ENCODE measurements around the gene ANAPC13.

Gene ANAPC13

DNA sequence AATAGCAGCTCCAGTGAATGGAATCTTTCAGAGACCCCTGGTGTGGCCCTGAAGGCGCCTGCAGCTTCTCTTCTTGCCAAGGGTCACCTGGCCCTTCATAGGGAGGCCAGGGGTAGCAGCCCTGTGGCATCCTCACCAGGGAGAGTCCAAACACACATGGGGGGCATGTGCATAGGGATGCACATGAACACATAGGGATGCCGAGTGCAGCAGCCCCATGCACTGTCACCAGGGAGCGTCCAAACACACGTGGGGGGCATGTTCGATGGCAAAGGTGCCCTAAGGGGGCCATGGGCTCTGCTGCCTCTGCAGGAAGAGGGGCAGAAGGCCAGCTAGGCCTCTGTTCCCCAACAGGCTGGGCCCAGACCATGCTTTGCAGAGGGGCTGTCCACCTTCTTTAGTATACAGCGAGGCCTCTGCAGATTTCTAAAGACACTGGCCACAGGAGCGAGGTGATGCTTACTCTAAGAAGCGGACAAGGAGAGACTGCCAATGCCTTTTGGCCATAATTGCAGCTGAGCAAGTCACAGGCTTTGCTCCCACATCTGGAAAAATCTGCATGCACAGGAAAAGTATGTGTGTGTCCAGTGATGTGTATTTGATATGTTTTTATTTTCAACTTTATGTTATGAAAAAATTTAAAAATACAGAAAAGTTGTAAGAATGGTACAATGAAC is 21.0 kb downstream of the ANAPC13 start:
- H3K36me3 ChIP-seq (ENCODE audit: control insufficient read depth, insufficient read depth, low read length) = no peaks in the 10 kb centered on the region
- TF ChIP-seq, protein P1, sequence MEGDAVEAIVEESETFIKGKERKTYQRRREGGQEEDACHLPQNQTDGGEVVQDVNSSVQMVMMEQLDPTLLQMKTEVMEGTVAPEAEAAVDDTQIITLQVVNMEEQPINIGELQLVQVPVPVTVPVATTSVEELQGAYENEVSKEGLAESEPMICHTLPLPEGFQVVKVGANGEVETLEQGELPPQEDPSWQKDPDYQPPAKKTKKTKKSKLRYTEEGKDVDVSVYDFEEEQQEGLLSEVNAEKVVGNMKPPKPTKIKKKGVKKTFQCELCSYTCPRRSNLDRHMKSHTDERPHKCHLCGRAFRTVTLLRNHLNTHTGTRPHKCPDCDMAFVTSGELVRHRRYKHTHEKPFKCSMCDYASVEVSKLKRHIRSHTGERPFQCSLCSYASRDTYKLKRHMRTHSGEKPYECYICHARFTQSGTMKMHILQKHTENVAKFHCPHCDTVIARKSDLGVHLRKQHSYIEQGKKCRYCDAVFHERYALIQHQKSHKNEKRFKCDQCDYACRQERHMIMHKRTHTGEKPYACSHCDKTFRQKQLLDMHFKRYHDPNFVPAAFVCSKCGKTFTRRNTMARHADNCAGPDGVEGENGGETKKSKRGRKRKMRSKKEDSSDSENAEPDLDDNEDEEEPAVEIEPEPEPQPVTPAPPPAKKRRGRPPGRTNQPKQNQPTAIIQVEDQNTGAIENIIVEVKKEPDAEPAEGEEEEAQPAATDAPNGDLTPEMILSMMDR (IDR thresholded peaks at IDR 0.05; ENCODE audit: insufficient read depth, low read length, poor library complexity, severe bottlenecking) = no peak
- DNase-seq (ENCODE audit: extremely low read depth, insufficient read length) = no peak
- no peak overlapping the region for H3K4me3 ChIP-seq (replicated peaks; ENCODE audit: low read depth, low read length)
- no peaks in the 10 kb centered on the region for H3K27me3 ChIP-seq (replicated peaks; ENCODE audit: control insufficient read depth, insufficient read depth, low read length)

DNA sequence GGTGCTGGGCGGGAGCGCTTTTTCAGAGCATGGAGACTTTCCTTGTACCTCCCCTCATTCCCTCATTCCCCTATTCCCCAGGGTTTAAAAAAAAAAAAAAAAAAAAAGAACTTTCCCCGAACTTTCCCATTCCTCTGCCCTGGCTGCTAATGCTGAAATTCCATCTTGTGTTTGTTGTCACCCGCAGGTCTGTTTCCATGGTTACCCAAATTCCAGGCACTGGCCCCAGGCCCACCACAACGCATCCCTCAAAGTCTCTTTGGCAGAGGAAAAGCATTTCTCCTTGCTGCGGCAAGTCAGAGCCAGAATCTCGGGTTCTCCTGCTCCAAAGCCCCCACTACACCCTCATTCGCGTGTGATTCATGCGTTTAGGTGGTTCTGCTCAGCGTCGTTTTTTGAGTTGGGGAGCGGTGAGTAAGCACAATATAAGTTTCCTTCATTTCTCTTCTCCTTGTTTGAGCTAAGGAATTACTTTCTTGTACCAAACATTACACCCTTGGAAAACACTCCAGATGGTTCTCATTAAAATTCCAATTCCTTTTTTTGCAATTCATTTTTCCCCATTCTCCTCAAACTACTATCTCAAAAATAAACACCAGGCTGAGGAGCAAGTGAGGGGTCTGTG is 21.6 kb downstream of the ANAPC13 start:
- Histone ChIP-seq H3K4me3 (replicated peaks; ENCODE audit: low read depth, low read length) (no peak overlapping the region), H3K27me3 (replicated peaks; ENCODE audit: control insufficient read depth, insufficient read depth, low read length) (no peaks in the 10 kb centered on the region), H3K36me3 (ENCODE audit: control insufficient read depth, insufficient read depth, low read length) (no peaks in the 10 kb centered on the region)
- DNase-seq (ENCODE audit: extremely low read depth, insufficient read length) = no peak
- TF ChIP-seq, protein P1 (IDR thresholded peaks at IDR 0.05; ENCODE audit: insufficient read depth, low read length, poor library complexity, severe bottlenecking) = no peak

DNA sequence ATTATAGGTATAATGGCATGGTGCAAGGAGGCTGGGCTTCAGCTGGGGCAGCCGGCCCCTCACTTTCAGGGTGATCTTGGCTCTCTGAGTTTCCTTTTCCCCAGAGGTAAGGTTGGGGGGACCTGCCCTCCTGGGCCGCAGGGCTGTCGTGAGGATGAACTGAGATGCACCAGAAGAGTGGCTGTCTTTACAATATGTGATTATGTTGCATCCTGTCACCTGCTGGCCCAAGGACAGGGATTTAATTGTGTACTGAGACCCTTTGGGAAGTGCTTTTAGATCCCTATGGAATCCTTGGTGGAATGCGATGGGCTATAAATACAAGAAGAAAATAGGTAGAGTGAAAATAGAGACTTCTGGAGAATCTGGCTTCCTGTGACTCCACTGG is 22.1 kb downstream of the ANAPC13 start:
- Histone ChIP-seq H3K27me3 (replicated peaks; ENCODE audit: control insufficient read depth, insufficient read depth, low read length) (no peaks in the 10 kb centered on the region), H3K36me3 (ENCODE audit: control insufficient read depth, insufficient read depth, low read length) (no peaks in the 10 kb centered on the region), H3K4me3 (replicated peaks; ENCODE audit: low read depth, low read length) (no peak overlapping the region)
- TF ChIP-seq, protein P1 (IDR thresholded peaks at IDR 0.05; ENCODE audit: insufficient read depth, low read length, poor library complexity, severe bottlenecking) = no peak
- no peak for DNase-seq (ENCODE audit: extremely low read depth, insufficient read length)

- no peaks in the 10 kb centered on the region for H3K27me3 ChIP-seq (replicated peaks; ENCODE audit: control insufficient read depth, insufficient read depth, low read length)
- DNase-seq (ENCODE audit: extremely low read depth, insufficient read length) = no peak
- TF ChIP-seq, protein P1 (IDR thresholded peaks at IDR 0.05; ENCODE audit: insufficient read depth, low read length, poor library complexity, severe bottlenecking) = no peak
- H3K36me3 ChIP-seq (ENCODE audit: control insufficient read depth, insufficient read depth, low read length) = no peaks in the 10 kb centered on the region
- no peak overlapping the region for H3K4me3 ChIP-seq (replicated peaks; ENCODE audit: low read depth, low read length)
Measured at GRCh38 chr3:134462331-134462941, 23.3 kb downstream of the ANAPC13 start.

GRCh38 chr3:134460965-134461364 is 24.8 kb downstream of the ANAPC13 start:
- no peak overlapping the region for H3K4me3 ChIP-seq (replicated peaks; ENCODE audit: low read depth, low read length)
- no peaks in the 10 kb centered on the region for H3K27me3 ChIP-seq (replicated peaks; ENCODE audit: control insufficient read depth, insufficient read depth, low read length)
- DNase-seq (ENCODE audit: extremely low read depth, insufficient read length) = no peak
- TF ChIP-seq, protein P1 (IDR thresholded peaks at IDR 0.05; ENCODE audit: insufficient read depth, low read length, poor library complexity, severe bottlenecking) = no peak
- H3K36me3 ChIP-seq (ENCODE audit: control insufficient read depth, insufficient read depth, low read length) = no peaks in the 10 kb centered on the region
